Measurements from ENCODE around the gene FADS6.
"Not testable (repeated sequence)": the region's sequence is repeated elsewhere in the genome, so short reads cannot be mapped to it uniquely, and the experiment has no call there.

The FADS6 gene

GRCh38 chr17:74920642-74921025, 27.2 kb upstream of the FADS6 start:
- DNase-seq, result no peak

- DNase-seq, result no peak
Observed at GRCh38 chr17:74920306-74920620, 26.8 kb upstream of the FADS6 start.

- no peak for DNase-seq
Observed at GRCh38 chr17:74919440-74920305, 26.2 kb upstream of the FADS6 start.

- DNase-seq, result no peak
Observed at GRCh38 chr17:74918906-74919305, 25.5 kb upstream of the FADS6 start.

- no peak for DNase-seq
Observed at GRCh38 chr17:74917430-74917829, 24.0 kb upstream of the FADS6 start.

- DNase-seq, result no peak
Observed at GRCh38 chr17:74916851-74917199, 23.4 kb upstream of the FADS6 start.

GRCh38 chr17:74916136-74916850, 22.9 kb upstream of the FADS6 start:
- no peak for DNase-seq

GRCh38 chr17:74911423-74911822, 18.0 kb upstream of the FADS6 start:
- not testable (repeated sequence) for DNase-seq

- DNase-seq, result not testable (repeated sequence)
Observed at GRCh38 chr17:74909097-74909496, 15.7 kb upstream of the FADS6 start.

GRCh38 chr17:74907012-74907411, 13.6 kb upstream of the FADS6 start:
- DNase-seq, result no peak

GRCh38 chr17:74906214-74906793, 12.9 kb upstream of the FADS6 start:
- not testable (repeated sequence) for DNase-seq

GRCh38 chr17:74904687-74905409, 11.4 kb upstream of the FADS6 start:
- DNase-seq, result no peak

- DNase-seq, result no peak
Observed at GRCh38 chr17:74903671-74904070, 10.2 kb upstream of the FADS6 start.

- DNase-seq, result no peak
Observed at GRCh38 chr17:74903034-74903433, 9.6 kb upstream of the FADS6 start.

- no peak for DNase-seq
Observed at GRCh38 chr17:74901353-74902135, 8.1 kb upstream of the FADS6 start.

GRCh38 chr17:74900208-74900607, 6.8 kb upstream of the FADS6 start:
- DNase-seq, result no peak

- DNase-seq, result no peak
Observed at GRCh38 chr17:74898376-74898946, 5.0 kb upstream of the FADS6 start.

- DNase-seq, result no peak
Observed at GRCh38 chr17:74893936-74894671, 671 bp upstream of the FADS6 start.

GRCh38 chr17:74892013-74892841, 1.2 kb downstream of the FADS6 start:
- DNase-seq, result no peak

GRCh38 chr17:74890554-74890953, 2.9 kb downstream of the FADS6 start:
- no peak for DNase-seq

GRCh38 chr17:74888469-74888868, 5.0 kb downstream of the FADS6 start:
- DNase-seq, result no peak
